SH-SY5Y (cell line): ENCODE measurements around the gene GAD2.

ENCODE experiments used
- GATA2 ChIP-seq: IDR thresholded peaks from 2 replicates; pipeline ENCODE4 v1.6.1; 2011; ENCODE audit warnings: mild to moderate bottlenecking, low read depth, low read length
- GATA3 ChIP-seq: IDR thresholded peaks from 2 replicates; pipeline ENCODE4 v1.6.1; 2011; ENCODE audit warnings: low read depth, mild to moderate bottlenecking, low read length, moderate library complexity

DNA sequence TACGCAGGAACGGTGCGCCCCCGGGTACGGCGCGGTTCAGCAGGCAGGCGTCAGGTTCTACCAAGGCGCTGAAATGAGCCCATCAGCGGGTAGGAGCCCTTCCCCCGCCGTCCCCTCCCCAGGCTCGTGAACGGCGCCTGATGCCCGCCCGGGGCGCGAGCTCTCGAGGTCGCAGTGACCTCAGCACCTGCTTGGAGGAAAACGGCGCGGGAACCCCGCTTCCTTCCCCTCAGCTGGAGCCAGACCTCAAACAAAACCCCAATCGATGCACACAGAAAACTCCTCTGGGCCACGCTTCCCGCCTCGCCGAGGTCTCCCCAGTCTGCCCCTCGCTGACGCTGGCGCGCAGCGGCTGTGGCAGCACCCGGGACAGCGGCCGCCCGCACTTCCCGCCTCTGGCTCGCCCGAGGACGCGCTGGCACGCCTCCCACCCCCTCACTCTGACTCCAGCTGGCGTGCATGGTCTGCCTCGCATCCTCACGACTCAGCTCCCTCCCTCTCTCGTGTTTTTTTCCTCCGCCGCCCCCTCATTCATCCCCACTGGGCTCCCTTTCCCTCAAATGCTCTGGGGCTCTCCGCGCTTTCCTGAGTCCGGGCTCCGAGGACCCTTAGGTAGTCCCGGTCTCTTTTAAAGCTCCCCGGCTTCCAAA is 514 bp upstream of the GAD2 start:
- TF ChIP-seq GATA3 = no peak
- no peak for TF ChIP-seq GATA2
